DND-41 (cell line): Measurements from ENCODE around the gene DNAH10.

ENCODE experiments used
- CTCF ChIP-seq: IDR thresholded peaks from 2 replicates; pipeline ENCODE4 v1.5.1; 2012; ENCODE audit warnings: borderline replicate concordance, low read length, moderate library complexity, mild to moderate bottlenecking; ENCODE audit not compliant: poor library complexity, severe bottlenecking; ENCODE audit errors: extremely low read depth
- EZH2 ChIP-seq: IDR thresholded peaks from 3 replicates; pipeline ENCODE4 v1.6.1; 2012; ENCODE audit warnings: borderline replicate concordance, low read depth, mild to moderate bottlenecking, moderate library complexity, low read length, inconsistent platforms; ENCODE audit not compliant: severe bottlenecking

GRCh38 chr12:123713398-123713797 lies 48.7 kb upstream of the DNAH10 start:
- TF ChIP-seq CTCF = no peak
- no peak for TF ChIP-seq EZH2
